ENCODE data around the gene NBEAL2. TPM values are rescaled to one million over a fixed set of nuclear protein-coding genes. Genes with fewer than 3 reads are reported as not detected.

Gene NBEAL2
- total and polyA plus RNA-seq, 10 donors: 44.0 to 271 (median 129) TPM

DNA sequence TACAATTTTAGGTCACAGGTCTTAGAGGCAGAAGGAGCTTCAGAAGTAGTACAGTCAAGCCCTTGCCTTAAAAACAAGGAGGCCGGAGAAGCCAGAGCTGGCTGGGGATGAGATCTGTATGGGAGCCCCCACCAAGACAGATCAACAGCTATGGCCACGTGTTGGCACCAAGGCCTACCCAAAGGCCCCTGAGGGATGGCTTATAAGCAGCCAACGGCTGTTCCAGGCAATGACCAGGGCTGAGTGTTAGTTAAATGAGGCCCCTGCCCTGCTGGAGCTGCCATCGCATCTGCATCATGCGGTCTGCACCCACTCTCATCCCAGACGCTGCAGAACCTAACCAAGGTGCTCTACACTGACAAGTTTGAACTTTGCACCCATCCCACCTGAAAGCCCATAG, 46.2 kb upstream of the NBEAL2 start:
- TF ChIP-seq, protein P1, sequence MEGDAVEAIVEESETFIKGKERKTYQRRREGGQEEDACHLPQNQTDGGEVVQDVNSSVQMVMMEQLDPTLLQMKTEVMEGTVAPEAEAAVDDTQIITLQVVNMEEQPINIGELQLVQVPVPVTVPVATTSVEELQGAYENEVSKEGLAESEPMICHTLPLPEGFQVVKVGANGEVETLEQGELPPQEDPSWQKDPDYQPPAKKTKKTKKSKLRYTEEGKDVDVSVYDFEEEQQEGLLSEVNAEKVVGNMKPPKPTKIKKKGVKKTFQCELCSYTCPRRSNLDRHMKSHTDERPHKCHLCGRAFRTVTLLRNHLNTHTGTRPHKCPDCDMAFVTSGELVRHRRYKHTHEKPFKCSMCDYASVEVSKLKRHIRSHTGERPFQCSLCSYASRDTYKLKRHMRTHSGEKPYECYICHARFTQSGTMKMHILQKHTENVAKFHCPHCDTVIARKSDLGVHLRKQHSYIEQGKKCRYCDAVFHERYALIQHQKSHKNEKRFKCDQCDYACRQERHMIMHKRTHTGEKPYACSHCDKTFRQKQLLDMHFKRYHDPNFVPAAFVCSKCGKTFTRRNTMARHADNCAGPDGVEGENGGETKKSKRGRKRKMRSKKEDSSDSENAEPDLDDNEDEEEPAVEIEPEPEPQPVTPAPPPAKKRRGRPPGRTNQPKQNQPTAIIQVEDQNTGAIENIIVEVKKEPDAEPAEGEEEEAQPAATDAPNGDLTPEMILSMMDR (IDR thresholded peaks at IDR 0.05 in 8 of 11, conservative IDR thresholded peaks at IDR 0.05 in 3 of 11): no peak
- TF ChIP-seq POLR2AphosphoS5 (IDR thresholded peaks at IDR 0.05) (no peak), POLR2A (IDR thresholded peaks at IDR 0.05) (no peak)
- peak; percentile 57 for DNase-seq
- H3K4me3 ChIP-seq: no peak overlapping the region
- WGBS, 5 donors: 65 to 81% (median 70%) methylated on average over 5 to 6 of the region's 6 CpGs
- H3K9me3 ChIP-seq: peaks cover 0 to 9% (median 0%) of the 10 kb centered on the region in 8 donors
- H3K27ac ChIP-seq: peak overlapping the region; percentile 63 to 89 (median 84)
- H3K27me3 ChIP-seq (replicated peaks in 1 of 7): no peaks in the 10 kb centered on the region
- peaks cover 0 to 51% (median 14%) of the 10 kb centered on the region in 6 donors for H3K36me3 ChIP-seq
- H3K4me1 ChIP-seq: peaks cover 77 to 100% (median 98%) of the 10 kb centered on the region in 6 donors
- intact Hi-C loops (cut with DNase I; ENCODE audit: low total_unique reads): no loop called here

DNA sequence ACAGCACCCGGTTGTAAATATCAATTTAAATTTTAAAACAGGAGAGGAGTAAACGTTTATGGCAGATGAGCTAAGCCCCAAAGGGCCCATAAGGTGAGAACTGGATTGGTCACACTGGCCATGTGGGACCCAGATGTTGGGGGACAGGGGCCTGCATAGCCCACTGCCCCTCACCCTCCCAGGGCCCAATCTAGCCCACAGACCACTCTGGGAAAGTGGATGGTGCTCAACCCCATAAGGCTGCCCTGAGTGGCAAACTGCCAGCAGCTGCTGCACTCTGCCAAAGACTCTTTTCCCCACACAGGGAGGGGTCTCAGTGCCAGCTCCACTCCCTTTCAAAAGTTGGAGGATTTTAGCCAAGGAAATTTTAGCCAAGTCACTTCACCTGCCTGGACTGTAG, 45.4 kb upstream of the NBEAL2 start:
- intact Hi-C loops (cut with DNase I; ENCODE audit: low total_unique reads): no loop called here
- H3K9me3 ChIP-seq: peaks cover 0 to 2% (median 0%) of the 10 kb centered on the region in 8 donors
- 64 to 85% (median 79%) methylated on average over 2 of the region's 2 CpGs for WGBS, 5 donors

DNA sequence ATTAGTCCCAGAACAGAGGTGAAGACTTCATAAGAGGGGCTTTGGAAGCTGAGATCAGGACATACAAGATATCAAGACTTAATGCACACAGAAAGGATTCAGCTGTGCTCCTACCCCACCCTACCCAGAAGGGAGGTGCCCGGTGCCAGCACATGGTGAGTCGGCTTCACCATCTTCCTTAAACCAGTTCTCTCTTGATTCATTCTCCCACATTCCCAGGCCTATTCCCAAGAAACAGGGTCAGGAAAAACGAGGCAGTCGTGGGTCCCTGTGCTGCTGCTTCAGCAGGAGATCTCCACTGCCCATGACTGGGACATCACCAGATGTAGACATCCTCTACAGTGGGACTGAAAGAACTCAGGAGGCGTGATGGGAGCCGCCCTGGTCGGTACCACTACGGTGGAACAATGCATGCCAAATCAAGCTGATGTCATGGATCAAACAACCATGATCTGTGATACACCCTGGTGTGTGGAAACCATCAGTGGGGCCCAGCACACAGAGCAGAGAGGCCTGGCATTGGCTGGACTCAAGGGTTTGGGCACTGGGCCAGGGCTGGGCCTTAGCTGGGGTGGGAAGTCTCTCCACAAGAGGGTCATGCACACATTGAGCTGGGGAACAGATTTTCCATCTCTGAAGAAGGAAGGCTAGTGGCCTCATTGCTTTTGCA, 44.8 kb upstream of the NBEAL2 start:
- intact Hi-C loops (cut with DNase I; ENCODE audit: low total_unique reads): no loop called here
- peak; percentile 73 for DNase-seq
- 78 to 87% (median 82%) methylated on average over 4 to 8 of the region's 8 CpGs for WGBS, 5 donors
- H3K4me1 ChIP-seq: peaks cover 72 to 100% (median 98%) of the 10 kb centered on the region in 6 donors
- peaks cover 0 to 57% (median 16%) of the 10 kb centered on the region in 6 donors for H3K36me3 ChIP-seq
- no peak overlapping the region for H3K4me3 ChIP-seq
- no peaks in the 10 kb centered on the region for H3K9me3 ChIP-seq
- TF ChIP-seq POLR2A (IDR thresholded peaks at IDR 0.05): no peak
- TF ChIP-seq POLR2AphosphoS5 (IDR thresholded peaks at IDR 0.05): peak in 2 of 3 donors; percentile 39 to 49
- TF ChIP-seq, protein P1 (IDR thresholded peaks at IDR 0.05 in 8 of 11, conservative IDR thresholded peaks at IDR 0.05 in 3 of 11): no peak
- H3K27ac ChIP-seq: peak overlapping the region in 7 of 8 donors; percentile 15 to 88 (median 81)
- no peaks in the 10 kb centered on the region for H3K27me3 ChIP-seq (replicated peaks in 1 of 7)

More for the DNA sequence above, 45.4 kb upstream of the NBEAL2 start:
- peaks cover 75 to 100% (median 98%) of the 10 kb centered on the region in 6 donors for H3K4me1 ChIP-seq
- peak overlapping the region in 6 of 8 donors; percentile 60 to 88 (median 82) for H3K27ac ChIP-seq
- H3K36me3 ChIP-seq: peaks cover 0 to 52% (median 14%) of the 10 kb centered on the region in 6 donors
- no peak overlapping the region for H3K4me3 ChIP-seq
- H3K27me3 ChIP-seq (replicated peaks in 1 of 7): no peaks in the 10 kb centered on the region
- TF ChIP-seq, protein P1 (IDR thresholded peaks at IDR 0.05 in 8 of 11, conservative IDR thresholded peaks at IDR 0.05 in 3 of 11): no peak
- TF ChIP-seq POLR2AphosphoS5 (IDR thresholded peaks at IDR 0.05) (no peak), POLR2A (IDR thresholded peaks at IDR 0.05) (no peak)
- peak; percentile 68 for DNase-seq

- H3K36me3 ChIP-seq: peaks cover 0 to 64% (median 23%) of the 10 kb centered on the region in 6 donors
- TF ChIP-seq POLR2A (IDR thresholded peaks at IDR 0.05) (no peak), POLR2AphosphoS5 (IDR thresholded peaks at IDR 0.05) (peak in 1 of 3 donors; percentile 62)
- TF ChIP-seq, protein P1 (IDR thresholded peaks at IDR 0.05 in 8 of 11, conservative IDR thresholded peaks at IDR 0.05 in 3 of 11): peak in 7 of 11 experiments; percentile 8 to 48 (median 30)
- WGBS, 5 donors: 65 to 82% (median 69%) methylated on average over 3 to 7 of the region's 7 CpGs
- peak; percentile 58 for DNase-seq
- no peak overlapping the region for H3K4me3 ChIP-seq
- intact Hi-C loops (cut with DNase I; ENCODE audit: low total_unique reads): no loop called here
- H3K27ac ChIP-seq: peak overlapping the region; percentile 15 to 88 (median 79)
- H3K4me1 ChIP-seq: peaks cover 67 to 100% (median 95%) of the 10 kb centered on the region in 6 donors
- no peaks in the 10 kb centered on the region for H3K27me3 ChIP-seq (replicated peaks in 1 of 7)
- no peaks in the 10 kb centered on the region for H3K9me3 ChIP-seq
Measured at GRCh38 chr3:46935168-46935858, 44.2 kb upstream of the NBEAL2 start.

Data from spleen (tissue), 11 donors.